HG03039 (cell line): ENCODE data around the gene BTG2.

Source experiments
- ATAC-seq: cut with Tn5 transposase; IDR thresholded peaks from one replicate; pipeline ENCODE4 v1.9.1; 2021; ENCODE audit warnings: mild to moderate bottlenecking, moderate library complexity; ENCODE audit not compliant: unreplicated experiment

The BTG2 gene

DNA sequence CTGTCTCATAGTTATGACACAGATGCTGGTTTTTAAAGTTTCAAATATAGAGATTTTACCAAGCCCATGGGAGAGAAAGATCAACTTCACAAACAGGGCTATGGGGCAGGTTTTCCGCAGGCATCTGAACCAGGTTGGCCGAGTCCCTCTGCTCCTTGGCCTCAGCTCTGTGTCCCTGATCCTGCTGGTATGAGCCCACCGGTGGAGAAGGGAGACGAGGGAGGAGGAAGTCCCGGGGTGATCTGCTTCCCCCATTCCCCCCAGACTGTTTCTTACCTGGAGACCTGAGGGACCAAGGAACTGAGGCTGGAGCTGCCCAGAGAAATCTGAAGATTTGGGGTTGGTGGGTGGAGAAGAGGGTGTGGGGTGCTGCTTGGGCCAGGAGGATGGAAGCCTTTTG, 28.9 kb upstream of the BTG2 start:
- no peak for ATAC-seq

DNA sequence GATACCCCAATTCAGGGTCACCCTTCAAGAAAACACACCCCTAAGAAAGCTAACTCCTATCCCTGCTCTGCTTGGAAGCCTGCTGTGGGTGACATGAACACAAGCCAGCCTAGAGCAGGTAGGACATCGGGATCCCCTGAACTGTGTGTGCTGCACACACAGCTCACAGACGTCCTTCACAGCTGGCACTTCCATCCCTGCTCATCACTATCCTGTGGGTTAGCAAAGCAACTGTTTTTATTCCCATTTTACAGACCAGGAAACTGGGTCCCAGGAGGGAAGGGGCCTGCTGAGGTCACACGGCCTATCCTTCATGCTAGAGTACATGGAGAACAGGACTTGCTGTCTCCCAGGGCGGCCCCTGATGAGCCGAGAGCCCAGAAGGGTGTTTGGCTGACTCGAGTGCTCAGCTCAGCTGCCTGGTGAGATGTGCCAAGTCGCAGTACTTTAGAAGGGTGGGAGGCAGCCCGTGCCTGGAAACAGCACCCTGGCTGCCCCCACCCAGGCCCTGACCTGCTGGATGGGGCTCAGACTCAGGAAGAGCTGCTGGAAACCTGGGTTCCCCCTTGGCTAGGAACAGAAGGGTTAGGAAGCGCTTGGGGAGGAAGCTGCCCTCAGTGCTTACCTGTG, 28.3 kb upstream of the BTG2 start:
- no peak for ATAC-seq

DNA sequence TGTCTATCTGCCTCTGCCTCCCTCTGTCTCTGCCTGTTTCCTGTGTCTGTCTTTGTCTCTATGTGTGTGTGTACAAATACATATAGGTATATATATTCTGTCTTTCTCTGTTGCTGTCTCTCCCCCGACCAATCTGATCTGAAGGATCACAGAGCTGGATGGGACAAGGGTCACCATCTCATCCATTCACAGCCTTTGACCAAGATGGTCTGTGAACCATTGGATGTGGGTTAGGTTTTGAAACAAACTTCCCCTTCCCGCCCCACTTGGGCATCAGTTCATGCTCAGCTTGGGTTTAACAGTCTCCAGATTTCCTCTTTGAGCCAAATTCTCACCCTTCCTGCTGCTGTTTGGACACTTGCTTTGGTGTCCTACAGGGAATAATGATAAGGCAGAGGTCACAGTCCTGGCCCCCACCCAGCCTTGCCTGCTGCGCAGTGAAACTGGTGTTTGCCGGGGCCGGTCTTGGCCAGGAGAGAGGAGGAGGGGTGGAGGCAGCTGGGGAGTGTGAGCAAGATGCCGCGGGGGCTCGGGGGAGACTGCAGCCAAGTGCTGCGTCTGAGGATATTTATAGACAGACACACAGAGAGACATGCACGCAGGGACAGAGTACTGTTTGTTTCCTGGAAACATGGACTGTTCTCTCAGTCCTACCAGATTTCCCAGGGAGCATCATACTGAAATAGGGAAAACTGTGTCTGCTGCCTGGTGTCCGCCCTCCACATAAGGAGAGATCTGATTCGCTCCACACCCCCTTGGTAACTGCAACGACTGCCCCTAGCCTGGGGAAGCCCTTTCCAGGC, 27.0 kb upstream of the BTG2 start:
- ATAC-seq, result no peak

DNA sequence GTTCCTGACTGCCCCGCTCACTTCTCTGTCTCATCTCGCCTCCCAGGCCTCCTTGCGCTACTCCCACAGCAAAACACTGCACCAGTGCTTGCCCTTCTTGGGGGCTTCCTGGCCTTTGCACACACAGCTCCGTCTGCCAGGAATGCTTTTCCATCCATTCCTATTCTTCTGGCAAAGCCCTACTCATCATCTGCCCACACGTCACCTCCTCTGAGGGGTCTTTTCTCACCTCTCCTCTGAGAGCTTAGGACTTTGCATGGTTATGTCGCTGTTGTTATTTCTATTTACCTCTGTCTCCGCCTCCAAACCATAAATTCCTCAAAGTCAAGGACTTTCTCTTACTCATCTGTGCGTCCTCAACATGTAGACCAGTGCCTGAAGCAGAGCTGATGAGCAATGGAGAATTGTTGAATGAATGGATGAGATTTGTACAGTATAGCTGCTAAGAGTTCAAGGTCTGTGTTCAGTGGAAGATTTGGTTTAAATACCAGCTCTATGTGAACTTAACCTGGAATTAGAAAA, 26.4 kb upstream of the BTG2 start:
- no peak for ATAC-seq

DNA sequence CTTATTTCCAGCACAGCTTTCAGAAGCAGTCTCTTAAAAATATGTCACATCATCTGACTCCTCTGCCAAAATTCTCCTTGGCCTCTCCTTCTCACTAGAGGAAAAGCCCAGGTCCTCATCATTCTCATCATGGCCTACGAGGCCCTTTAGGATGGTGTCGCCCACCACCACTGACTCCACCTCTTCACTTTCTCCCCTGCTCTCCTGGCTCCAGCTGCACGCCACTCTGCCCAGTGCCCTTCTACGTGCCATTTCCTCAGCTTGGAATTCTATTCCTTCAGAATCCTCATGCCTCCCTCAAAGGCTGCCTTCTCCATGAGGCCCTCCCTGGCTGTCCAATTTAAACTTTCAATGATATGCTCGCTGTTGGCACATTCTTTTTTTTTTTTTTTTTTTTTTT, 25.3 kb upstream of the BTG2 start:
- ATAC-seq, result no peak

DNA sequence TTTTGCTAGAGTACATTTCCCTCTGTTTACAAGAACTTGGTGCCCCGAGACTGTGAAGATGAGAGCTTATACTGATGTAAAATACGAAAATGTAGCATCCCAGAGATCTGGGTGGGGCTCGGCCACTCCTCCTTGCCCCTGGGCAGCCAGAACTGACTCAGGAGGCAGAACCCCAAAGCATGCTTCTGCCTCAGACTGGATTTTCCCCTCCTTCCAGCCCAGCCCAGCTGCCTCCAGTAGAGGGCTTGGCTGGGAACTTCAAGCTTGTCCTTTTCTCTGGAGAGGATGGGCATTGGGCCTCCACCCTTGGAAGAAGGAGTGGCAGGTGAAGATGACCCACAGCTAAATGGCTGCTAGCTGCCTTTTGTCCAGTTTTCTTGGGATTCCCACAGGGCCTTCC, 24.3 kb upstream of the BTG2 start:
- ATAC-seq, result no peak

DNA sequence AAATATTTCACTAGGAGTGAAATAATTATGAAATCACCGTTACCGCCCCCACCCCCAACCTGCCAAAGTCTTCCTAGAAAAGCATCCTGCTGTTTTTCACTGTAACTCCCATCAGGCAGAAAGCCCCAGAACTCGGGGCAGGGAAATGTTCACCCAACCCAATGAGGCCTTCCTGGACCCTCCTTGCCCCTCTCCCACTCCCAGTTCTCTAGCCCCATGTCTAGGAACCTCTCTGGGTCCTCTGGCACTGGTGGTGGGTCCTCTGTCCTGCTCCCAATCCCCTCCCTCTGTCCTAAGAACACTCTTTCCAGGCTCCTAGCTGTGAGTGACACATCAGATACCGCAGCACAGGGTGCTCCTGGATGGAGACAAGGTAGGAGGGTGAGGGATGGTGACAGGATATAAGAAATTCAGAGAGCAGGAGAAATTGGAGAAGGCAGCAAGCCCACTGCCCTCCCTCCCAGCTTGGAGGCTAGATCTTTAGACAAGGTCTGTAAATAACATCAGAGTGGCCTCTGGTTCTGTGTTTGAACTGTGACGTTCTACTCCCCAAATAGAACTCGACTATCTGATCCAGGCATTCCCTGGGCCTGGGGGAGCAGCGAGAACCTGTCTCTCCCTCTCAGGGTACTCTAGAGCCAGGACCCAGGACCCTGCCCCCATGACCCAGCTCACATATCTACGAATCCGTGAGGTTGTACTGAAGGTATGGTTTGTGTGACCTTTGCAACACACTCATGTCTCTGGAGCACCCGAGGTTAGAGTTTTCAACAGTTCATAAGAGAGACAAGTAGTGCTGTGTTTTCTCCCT, 23.3 kb upstream of the BTG2 start:
- ATAC-seq, result no peak

DNA sequence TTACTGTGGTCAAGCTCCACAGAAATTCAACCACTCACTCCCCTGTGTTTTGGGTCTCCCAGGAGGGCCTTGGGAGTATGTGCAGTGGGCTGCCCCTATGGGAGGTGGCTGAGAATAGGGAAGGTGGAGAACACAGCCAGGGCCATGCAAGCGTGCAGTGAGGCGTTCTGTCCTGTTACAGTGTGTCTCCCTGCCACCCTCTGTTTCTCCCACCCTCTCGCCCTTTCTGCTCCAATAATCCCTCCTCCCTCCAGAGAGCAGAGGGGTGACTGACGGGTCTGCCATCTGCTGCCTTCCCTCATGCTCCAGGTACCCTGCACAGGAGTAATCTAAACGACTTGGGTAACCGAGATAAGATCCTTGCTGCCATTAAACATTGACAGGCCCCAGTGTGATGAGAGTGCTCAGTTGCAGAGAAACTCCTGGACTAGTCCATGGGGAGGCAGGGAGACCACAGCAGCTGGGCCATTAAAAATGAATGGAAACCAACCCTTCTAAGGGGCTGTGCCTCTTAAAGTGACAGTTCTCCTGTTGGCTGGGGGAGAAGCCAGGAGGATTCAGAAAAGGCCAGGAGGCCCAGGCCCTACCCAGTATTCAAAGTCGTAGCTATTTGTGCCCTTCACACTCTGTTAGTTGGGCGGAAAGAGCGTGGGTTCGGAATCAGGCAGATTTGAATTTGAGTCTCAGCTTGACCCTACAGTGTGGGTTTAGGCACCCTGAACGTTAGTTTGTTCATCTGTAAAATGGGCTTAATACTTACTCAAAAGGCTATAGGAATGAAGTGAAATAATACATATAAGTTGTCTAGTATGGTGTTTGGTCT, 22.4 kb upstream of the BTG2 start:
- no peak for ATAC-seq

DNA sequence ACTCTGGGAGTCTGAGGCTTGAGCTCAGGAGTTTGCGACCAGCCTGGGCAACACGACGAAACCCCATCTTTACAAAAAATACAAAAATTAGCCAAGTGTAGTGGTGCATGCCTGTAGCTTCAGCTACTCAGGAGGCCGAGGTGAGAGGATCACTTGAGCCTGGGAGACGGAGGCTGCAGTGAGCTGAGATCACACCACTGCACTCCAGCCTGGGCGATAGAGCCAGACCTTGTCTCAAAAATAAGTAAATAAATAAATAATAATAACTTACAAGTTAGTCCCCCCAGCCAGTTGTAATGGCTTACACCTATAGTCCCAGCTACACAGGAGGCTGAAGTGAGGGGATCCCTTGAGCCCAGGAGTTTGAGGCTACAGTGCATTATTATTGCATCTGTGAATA, 21.7 kb upstream of the BTG2 start:
- no peak for ATAC-seq

DNA sequence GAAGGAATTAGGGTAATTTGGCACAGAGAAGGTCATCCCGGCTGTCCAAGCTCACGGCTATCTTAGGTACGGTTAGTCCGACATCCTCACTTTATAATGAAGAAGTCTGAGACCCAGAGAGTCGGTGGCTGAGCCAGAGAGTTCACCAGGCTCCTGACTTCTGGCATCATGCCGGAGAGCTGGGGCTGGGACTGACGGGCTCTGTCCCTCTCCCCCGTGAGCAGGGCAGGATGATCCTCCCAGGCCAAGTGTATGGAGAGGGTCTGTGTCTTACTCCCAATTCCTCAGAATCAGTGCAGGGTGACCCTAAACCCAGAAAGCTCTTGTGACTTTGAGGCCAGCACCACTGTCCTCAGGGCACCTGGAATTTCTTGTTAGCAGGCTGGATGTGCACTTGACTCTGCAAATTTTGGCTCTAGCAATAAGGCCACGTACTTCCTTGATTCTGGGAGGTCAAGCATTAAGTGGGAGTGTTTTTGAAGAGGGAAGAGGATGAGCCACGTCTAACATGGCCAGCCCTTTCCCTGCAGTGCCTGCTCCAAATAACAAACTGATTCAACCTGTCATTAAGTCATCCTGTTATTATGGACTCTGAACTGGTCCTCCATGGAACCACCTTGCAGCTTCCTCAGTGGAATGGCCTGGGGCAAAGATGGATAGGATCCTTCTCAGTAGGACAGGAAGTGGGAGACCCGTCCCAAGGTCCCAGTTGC, 20.8 kb upstream of the BTG2 start:
- no peak for ATAC-seq

DNA sequence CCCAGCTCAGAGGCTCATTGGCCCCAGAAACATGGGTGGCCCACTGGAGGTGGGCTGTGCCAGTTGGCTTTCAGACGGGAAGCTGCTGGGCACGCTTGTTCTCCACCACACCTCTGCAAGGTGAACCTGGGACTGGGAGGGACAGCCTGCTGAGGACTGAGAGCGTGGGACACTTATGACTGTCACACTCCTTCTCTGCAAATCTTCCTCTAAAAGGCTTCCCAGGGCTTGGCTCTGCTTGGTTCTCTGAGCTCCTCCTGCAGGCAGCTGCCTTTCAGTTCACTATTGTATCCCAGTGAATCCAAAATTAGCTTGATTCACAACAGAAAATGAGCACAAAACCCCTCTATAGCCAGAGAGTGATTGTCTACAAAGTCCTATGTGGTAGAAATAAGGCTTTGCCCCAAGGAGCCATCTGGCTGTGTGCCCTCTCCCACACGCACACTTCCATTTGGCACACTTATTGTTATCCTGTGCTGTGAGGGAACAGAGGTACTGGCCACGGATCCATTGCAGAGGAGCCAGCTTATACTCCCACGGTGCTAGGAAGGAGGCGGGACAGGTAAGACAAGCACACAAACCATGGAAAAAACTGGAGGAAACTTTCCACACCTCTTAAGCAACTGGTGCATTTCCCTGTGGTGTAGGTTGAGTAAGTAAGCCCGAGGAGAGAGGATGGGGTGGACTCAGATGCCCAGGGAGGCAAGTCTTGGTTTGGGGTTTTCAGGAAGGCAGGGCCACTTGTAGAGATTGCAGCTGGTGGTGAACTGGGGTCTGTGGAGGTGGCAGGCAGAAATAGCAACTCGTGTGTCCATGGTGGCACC, 18.9 kb upstream of the BTG2 start:
- ATAC-seq, result no peak

DNA sequence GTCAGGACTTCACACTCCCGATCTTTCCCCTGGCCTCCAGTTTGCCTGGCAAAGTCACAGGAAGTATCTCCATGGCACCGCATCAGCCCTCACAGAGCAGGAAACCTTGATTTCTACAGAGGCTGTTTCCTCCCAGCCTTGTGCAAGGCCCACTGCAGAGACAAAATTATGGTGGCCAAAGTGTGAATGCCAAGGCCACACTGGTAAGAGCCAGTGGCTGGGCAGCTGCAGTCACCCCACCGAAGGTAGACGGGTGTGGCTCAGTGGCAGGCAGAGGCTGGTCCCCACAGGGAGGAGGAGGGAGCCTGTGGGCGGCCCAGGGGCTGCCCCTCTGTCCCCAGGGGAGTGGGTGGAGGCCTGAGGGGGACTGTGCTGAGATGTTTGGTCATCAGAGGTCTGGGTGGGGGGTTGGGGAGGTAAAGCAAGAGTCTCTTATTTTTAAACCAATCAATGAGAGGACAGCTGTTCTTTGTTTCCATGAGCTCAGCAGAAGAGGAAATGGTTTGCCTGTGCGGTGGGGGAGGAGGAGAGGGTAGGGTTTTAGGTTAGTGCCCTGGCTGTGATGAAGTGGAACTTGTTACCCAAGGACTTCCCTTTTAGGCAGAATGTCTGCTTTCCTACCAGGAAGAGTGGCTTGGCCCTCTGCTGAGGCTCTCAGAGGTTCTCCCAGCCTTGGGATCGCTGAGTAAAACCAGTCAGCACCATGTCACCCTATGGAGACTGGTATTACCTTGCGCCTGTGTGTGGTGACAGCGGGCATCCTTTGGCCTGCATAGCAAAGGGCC, 18.0 kb upstream of the BTG2 start:
- peak; percentile 40 for ATAC-seq

DNA sequence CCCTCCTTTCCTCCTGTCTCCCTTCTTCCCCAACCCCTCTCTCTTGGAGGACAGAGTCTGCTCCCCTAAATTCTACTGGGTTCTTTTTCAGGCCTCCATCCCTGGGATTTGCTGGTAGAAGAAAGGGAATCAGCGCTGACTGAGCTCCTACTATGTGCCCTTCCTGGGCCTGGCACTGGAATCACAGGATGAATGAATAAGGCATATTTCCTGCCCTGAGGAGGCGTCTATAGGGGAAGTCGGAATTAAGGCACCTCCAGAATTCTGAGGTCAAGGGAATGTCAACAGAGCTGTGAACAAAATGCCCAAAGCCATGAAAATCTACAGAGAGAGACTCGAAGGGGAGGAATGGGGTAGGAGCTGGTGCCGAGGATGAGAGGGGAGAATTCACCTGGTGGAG, 17.4 kb upstream of the BTG2 start:
- ATAC-seq, result no peak

DNA sequence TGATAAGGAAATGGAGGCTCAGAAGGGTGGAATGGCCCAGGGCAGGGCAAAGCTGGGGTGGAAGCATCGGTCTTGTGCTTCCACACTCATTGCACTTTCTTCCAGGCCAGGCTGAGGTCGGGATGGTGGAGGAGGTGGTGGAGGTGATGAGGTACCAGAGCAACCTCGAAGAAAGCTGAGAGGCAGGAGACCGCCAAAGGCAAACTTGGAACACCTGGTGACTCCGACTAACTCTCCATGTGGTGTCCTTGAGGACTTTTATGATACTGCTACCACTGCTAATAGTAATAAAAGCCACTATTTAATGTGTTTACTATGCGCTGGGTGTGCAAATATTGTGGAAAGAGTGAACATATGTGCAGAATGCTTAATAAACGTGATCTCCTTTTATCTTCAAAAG, 16.9 kb upstream of the BTG2 start:
- ATAC-seq, result no peak

DNA sequence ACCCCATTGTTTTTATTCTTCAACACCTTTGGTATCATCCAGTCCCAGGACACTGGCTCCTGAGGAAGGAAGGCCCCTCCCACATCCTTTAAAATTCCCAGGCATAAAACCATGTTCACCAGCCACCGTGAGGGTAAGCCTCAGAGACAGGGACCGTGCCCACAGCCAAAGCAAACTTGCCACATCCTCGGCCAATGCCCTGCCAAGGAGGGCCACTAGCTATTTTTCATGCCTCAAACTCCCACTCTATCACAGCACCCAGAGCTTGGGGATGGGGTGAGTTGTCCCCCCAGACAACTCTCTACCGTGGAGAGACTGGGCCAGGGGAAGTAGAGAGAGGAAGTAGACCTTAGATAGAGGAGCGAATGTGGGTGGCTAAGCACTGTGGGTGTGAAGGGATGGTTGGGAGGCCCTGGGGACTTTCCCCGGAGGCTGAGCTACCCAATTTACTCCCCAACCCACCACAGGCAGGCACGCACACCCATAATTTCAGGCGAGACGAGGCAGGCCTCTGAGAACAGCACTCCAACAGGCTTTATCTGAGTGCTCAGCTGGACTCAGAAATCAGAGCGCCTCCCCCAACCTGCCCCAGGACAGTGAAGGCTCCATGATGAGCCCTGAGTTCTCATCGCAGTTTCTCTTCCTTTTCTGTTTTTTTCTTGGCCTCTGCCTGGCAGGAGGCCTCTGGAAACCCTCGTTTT, 15.9 kb upstream of the BTG2 start:
- ATAC-seq, result peak; percentile 46

DNA sequence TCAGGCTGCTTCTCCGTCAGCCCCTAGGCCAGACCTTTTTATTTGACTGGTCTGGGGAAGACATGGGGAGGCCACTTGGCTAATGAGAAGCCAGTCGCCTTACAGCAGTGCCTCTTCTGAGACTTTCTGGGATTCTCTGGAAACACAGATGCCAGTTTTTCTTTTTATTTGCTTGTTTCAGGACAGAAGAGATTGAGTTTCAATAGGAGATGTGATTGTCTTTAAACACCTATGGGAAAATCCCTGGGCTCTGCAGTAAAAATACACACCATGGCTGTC, 15.4 kb upstream of the BTG2 start:
- no peak for ATAC-seq

DNA sequence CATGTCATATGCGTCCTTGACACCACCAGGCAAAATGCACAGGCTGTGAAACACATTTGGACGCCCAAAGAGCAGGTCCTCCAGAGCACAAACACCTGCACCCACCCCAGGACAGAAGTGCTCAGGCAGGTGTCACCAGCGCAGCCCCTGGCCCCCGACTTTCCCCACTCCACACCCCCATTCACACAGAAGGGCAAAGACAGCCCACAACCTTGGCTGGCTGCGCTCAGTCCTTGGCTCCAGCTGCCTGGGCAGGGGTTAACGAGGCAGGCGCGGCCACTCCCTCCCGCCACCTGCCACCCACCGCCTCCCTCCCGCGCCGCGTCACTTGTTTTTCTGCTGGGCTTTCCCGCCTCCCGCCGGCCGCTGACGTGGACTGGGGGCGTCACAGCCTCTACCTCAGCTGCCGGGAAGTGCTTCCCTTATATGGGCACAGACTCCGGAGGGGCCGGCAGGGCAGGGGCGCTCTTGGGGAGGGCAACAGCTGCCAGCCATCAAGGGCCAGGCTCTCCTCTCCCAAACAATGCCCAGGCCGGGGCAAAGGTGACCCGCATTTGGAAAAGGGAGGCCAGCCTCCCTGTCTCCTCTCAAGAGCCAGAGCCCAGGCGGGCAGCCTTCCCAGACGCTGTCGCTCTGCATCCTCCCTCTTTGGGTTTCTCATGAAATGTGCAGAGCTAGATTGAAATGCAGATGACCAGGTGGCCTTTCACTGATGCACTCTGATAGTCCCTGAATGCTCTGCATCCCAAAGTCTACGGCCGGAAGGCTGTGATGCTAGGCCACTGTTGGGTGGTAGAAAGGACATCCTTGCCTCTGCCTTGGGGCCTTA, 14.8 kb upstream of the BTG2 start:
- peak; percentile 34 for ATAC-seq
